Caco-2 (cell line): ENCODE data around the gene ARHGEF7. TPM values are rescaled to one million over a fixed set of nuclear protein-coding genes. Genes with fewer than 3 reads are reported as not detected.
"Not testable (repeated sequence)": the region's sequence is repeated elsewhere in the genome, so short reads cannot be mapped to it uniquely, and the experiment has no call there.

Source experiments
- BruUV-seq: library from RNA; stranded (reverse); fragments of 400-500 nt; replicated peaks from 2 replicates; lab custom pipeline; 2021; lab: Mats Ljungman, UMichigan
- CTCF ChIA-PET: fragments of 300-600 bp; sonication (Branson Sonifier 250); formaldehyde crosslinking; loops from one replicate; lab custom pipeline; 2022; ENCODE audit warnings: antibody characterized with exemption; lab: Charles Lee
- POLR2A ChIA-PET: fragments of 300-600 bp; sonication (Branson Sonifier 250); formaldehyde crosslinking; loops from one replicate; lab custom pipeline; 2022; ENCODE audit warnings: antibody characterized with exemption; lab: Charles Lee
- DNase-seq, 2 experiments: peaks; one replicate each; pipeline versions ENCODE4 v3.0.0 to v3.0.0-alpha.2; 2020 to 2022
- H3K27me3 ChIP-seq: replicated peaks from 2 replicates; pipeline ENCODE4 v1.6.0; 2011; ENCODE audit warnings: low read length; ENCODE audit not compliant: control insufficient read depth, insufficient read depth
- H3K36me3 ChIP-seq: 2 replicates; pipeline ENCODE4 v1.5.1; 2011; ENCODE audit warnings: low read length; ENCODE audit not compliant: control insufficient read depth, insufficient read depth
- H3K4me1 ChIP-seq: fragments of 250-450 bp; sonication (Bioruptor Pico); 2 replicates; pipeline ENCODE4 v1.5.1; 2020; ENCODE audit warnings: mild to moderate bottlenecking
- H3K4me3 ChIP-seq: 2 replicates; pipeline ENCODE4 v1.5.1; 2011; ENCODE audit warnings: low read depth, mild to moderate bottlenecking, control low read depth, low read length
- H3K9me3 ChIP-seq: fragments of 250-450 bp; sonication (Bioruptor Pico); 2 replicates; pipeline ENCODE4 v1.5.1; 2020; ENCODE audit warnings: mild to moderate bottlenecking, moderate library complexity
- H3K27ac Mint-ChIP-seq: one replicate; pipeline ENCODE4 v1.8.0; 2022; ENCODE audit warnings: mixed read lengths; ENCODE audit not compliant: unreplicated experiment
- H3K27me3 Mint-ChIP-seq: one replicate; pipeline ENCODE4 v1.8.0; 2022; ENCODE audit warnings: mixed read lengths; ENCODE audit not compliant: insufficient read depth, unreplicated experiment
- H3K36me3 Mint-ChIP-seq: one replicate; pipeline ENCODE4 v1.8.0; 2022; ENCODE audit warnings: mild to moderate bottlenecking, mixed read lengths; ENCODE audit not compliant: insufficient read depth, unreplicated experiment
- H3K4me1 Mint-ChIP-seq: one replicate; pipeline ENCODE4 v1.8.0; 2022; ENCODE audit warnings: low read depth, mixed read lengths; ENCODE audit not compliant: unreplicated experiment
- H3K4me3 Mint-ChIP-seq: one replicate; pipeline ENCODE4 v1.8.0; 2022; ENCODE audit warnings: mild to moderate bottlenecking, moderate library complexity, mixed read lengths; ENCODE audit not compliant: unreplicated experiment
- H3K9me3 Mint-ChIP-seq: one replicate; pipeline ENCODE4 v1.8.0; 2022; ENCODE audit warnings: mixed read lengths; ENCODE audit not compliant: unreplicated experiment
- intact Hi-C: fragments of 100-400 bp; cut with micrococcal nuclease; formaldehyde crosslinking; loops from one replicate; pipeline ENCODE4 v1.10.0; 2022; ENCODE audit not compliant: unreplicated experiment
- total RNA-seq: library from RNA; stranded (reverse); gene quantifications from 2 replicates; pipeline ENCODE4 v1.2.3, GENCODE V29; 2022
- TF ChIP-seq, protein P1 (sequence below), 2 experiments: fragments of 200-600 bp in 1 of 2; IDR thresholded peaks; 1 replicate in 1 of 2; 2 replicates in 1 of 2; pipeline versions ENCODE4 v1.5.1 to v1.8.0; 2011 to 2022; ENCODE audit warnings: antibody characterized with exemption in 1 of 2, control low read depth in 1 of 2, inconsistent platforms in 1 of 2, low read depth in 1 of 2, low read length in 1 of 2, mild to moderate bottlenecking in 1 of 2, moderate library complexity in 1 of 2; ENCODE audit not compliant: insufficient read depth in 1 of 2, severe bottlenecking in 1 of 2, unreplicated experiment in 1 of 2

The ARHGEF7 gene
- total RNA-seq, 1 experiment from 2014 or later: 60.5 TPM

GRCh38 chr13:111256458-111256857 lies 141.3 kb downstream of the ARHGEF7 start:
- no peaks in the 10 kb centered on the region for H3K27me3 Mint-ChIP-seq
- Histone ChIP-seq H3K36me3 (peaks cover 9% of the 10 kb centered on the region), H3K9me3 (peaks cover 3% of the 10 kb centered on the region; the same call in 1 of the 2 replicates), H3K4me3 (no peak overlapping the region), H3K27me3 (no peaks in the 10 kb centered on the region), H3K4me1 (peaks cover 6% of the 10 kb centered on the region)
- peaks cover 51% of the 10 kb centered on the region for H3K36me3 Mint-ChIP-seq
- no peak overlapping the region for H3K4me3 Mint-ChIP-seq
- no peak overlapping the region for H3K27ac Mint-ChIP-seq
- ChIA-PET CTCF (no interaction called here), POLR2A (no interaction called here)
- H3K4me1 Mint-ChIP-seq: peaks cover 16% of the 10 kb centered on the region
- TF ChIP-seq, protein P1, sequence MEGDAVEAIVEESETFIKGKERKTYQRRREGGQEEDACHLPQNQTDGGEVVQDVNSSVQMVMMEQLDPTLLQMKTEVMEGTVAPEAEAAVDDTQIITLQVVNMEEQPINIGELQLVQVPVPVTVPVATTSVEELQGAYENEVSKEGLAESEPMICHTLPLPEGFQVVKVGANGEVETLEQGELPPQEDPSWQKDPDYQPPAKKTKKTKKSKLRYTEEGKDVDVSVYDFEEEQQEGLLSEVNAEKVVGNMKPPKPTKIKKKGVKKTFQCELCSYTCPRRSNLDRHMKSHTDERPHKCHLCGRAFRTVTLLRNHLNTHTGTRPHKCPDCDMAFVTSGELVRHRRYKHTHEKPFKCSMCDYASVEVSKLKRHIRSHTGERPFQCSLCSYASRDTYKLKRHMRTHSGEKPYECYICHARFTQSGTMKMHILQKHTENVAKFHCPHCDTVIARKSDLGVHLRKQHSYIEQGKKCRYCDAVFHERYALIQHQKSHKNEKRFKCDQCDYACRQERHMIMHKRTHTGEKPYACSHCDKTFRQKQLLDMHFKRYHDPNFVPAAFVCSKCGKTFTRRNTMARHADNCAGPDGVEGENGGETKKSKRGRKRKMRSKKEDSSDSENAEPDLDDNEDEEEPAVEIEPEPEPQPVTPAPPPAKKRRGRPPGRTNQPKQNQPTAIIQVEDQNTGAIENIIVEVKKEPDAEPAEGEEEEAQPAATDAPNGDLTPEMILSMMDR (IDR thresholded peaks at IDR 0.05; ENCODE audit: insufficient read depth in 1 of 2, low read depth in 1 of 2, low read length in 1 of 2, severe bottlenecking in 1 of 2, unreplicated experiment in 1 of 2): no peak
- no TSS peak for BruUV-seq
- intact Hi-C loops: no loop called here
- H3K9me3 Mint-ChIP-seq: peaks cover 11% of the 10 kb centered on the region
- no peak for DNase-seq

- H3K4me1 ChIP-seq: peaks cover 1% of the 10 kb centered on the region
- no peak overlapping the region for H3K4me3 ChIP-seq
- no peak overlapping the region for H3K27ac Mint-ChIP-seq
- TF ChIP-seq, protein P1 (IDR thresholded peaks at IDR 0.05; ENCODE audit: insufficient read depth in 1 of 2, low read depth in 1 of 2, low read length in 1 of 2, severe bottlenecking in 1 of 2, unreplicated experiment in 1 of 2): no peak
- H3K9me3 Mint-ChIP-seq: peaks cover 11% of the 10 kb centered on the region
- H3K27me3 Mint-ChIP-seq: no peaks in the 10 kb centered on the region
- peaks cover 3% of the 10 kb centered on the region; the same call in 1 of the 2 replicates for H3K9me3 ChIP-seq
- no TSS peak for BruUV-seq
- CTCF ChIA-PET: no interaction called here
- POLR2A ChIA-PET: no interaction called here
- peaks cover 13% of the 10 kb centered on the region for H3K4me1 Mint-ChIP-seq
- H3K4me3 Mint-ChIP-seq: no peak overlapping the region
- peaks cover 9% of the 10 kb centered on the region for H3K36me3 ChIP-seq
- no peak for DNase-seq
- H3K27me3 ChIP-seq: no peaks in the 10 kb centered on the region
- intact Hi-C loops: no loop called here
- H3K36me3 Mint-ChIP-seq: peaks cover 55% of the 10 kb centered on the region
Observed at GRCh38 chr13:111256946-111257345, 141.8 kb downstream of the ARHGEF7 start.

GRCh38 chr13:111257899-111258298 lies 142.8 kb downstream of the ARHGEF7 start:
- H3K4me1 ChIP-seq, H3K9me3 ChIP-seq, intact Hi-C loops, H3K27me3 ChIP-seq, H3K27me3 Mint-ChIP-seq, POLR2A ChIA-PET, H3K4me3 ChIP-seq, H3K36me3 ChIP-seq, H3K4me1 Mint-ChIP-seq, CTCF ChIA-PET, H3K27ac Mint-ChIP-seq, H3K4me3 Mint-ChIP-seq, DNase-seq, BruUV-seq: not testable (repeated sequence)
- peaks cover 11% of the 10 kb centered on the region for H3K9me3 Mint-ChIP-seq
- peaks cover 64% of the 10 kb centered on the region for H3K36me3 Mint-ChIP-seq

DNA sequence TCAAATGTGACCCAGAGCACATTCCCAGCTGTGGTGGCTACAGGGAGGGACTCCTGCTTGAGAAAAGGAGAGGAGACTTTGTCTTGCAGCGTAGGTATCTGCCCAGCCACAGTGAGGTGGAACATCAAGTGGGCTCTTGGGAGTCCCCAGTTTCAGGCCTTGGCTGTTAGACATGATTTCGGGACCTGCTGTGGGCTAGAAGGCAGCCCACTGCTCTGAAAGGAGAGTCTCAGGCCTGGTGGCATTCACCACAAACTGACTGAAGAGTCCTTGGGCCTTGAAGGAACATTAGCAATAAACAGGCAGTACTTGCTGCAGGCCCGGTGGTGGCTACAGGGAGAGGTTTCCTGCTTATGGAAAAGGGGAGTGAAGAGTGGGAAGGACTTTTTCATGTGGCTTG lies 143.5 kb downstream of the ARHGEF7 start:
- Histone ChIP-seq H3K9me3 (peaks cover 3% of the 10 kb centered on the region; the same call in 1 of the 2 replicates), H3K27me3 (no peaks in the 10 kb centered on the region), H3K4me3 (no peak overlapping the region), H3K4me1 (no peaks in the 10 kb centered on the region), H3K36me3 (peaks cover 8% of the 10 kb centered on the region)
- intact Hi-C loops: no loop called here
- H3K9me3 Mint-ChIP-seq: peaks cover 11% of the 10 kb centered on the region
- TF ChIP-seq, protein P1 (IDR thresholded peaks at IDR 0.05; ENCODE audit: insufficient read depth in 1 of 2, low read depth in 1 of 2, low read length in 1 of 2, severe bottlenecking in 1 of 2, unreplicated experiment in 1 of 2): no peak
- H3K4me3 Mint-ChIP-seq: no peak overlapping the region
- H3K27ac Mint-ChIP-seq: no peak overlapping the region
- ChIA-PET POLR2A (no interaction called here), CTCF (no interaction called here)
- H3K27me3 Mint-ChIP-seq: no peaks in the 10 kb centered on the region
- peaks cover 7% of the 10 kb centered on the region for H3K4me1 Mint-ChIP-seq
- no peak for DNase-seq
- H3K36me3 Mint-ChIP-seq: peaks cover 66% of the 10 kb centered on the region
- no TSS peak for BruUV-seq
